ENCODE data around the gene UGT1A3.

UGT1A3 gene

DNA sequence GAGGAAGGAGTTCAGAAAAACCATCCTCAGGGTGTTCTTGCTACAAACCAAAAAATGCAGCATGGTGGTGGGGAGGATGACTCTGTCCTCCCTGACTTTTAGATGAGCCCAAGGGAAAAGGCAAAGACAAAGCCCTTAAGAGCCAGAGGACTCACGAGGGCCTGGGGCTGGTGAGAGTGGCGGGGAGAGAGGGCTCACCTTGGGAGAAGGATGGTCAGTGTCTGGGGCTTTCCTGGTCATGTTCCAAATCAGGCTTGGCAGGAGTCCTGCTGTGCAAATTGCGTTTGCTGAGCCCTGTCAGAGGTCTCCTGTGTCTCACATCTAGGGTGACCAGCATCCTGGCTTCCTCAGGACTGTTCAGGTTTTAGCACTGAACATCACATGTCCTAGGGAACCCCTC is 35.9 kb downstream of the UGT1A3 start:
- H3K9me3 ChIP-seq (ENCODE audit: insufficient read depth, low read depth, low read length) = no peaks in the 10 kb centered on the region
- no peak overlapping the region for H3K4me3 ChIP-seq (ENCODE audit: low read length)
- H3K4me1 ChIP-seq (ENCODE audit: insufficient read depth, low read length) = no peaks in the 10 kb centered on the region; the same call in 1 of the 2 replicates
- H3K9ac ChIP-seq (ENCODE audit: low read depth, low read length) = no peak overlapping the region
- no peaks in the 10 kb centered on the region for H3K27me3 ChIP-seq (ENCODE audit: insufficient read depth, low read length)
- no peak overlapping the region for H3K27ac ChIP-seq (ENCODE audit: low read length)
- no peaks in the 10 kb centered on the region for H3K36me3 ChIP-seq (ENCODE audit: insufficient read depth, low read depth, low read length)

DNA sequence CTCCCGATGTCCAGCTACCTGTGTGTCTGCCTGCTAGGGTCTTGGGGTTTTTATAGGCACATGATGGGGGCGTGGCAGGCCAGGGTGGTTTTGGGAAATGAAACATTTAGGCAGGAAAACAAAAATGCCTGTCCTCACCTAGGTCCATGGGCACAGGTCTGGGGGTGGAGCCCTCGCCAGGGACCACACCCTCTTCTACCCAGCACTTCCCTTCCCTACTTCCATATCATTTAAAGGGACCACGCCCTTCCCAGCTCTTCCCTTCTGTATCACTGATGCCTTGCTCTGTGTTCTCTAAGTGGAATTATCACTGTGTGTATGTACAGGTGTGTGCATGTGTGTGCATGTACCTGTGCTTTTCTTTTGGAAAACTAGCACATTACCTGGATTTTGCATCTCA is 37.6 kb downstream of the UGT1A3 start:
- Histone ChIP-seq H3K9me3 (ENCODE audit: insufficient read depth, low read depth, low read length) (no peaks in the 10 kb centered on the region), H3K27me3 (ENCODE audit: insufficient read depth, low read length) (no peaks in the 10 kb centered on the region), H3K4me3 (ENCODE audit: low read length) (no peak overlapping the region), H3K36me3 (ENCODE audit: insufficient read depth, low read depth, low read length) (no peaks in the 10 kb centered on the region), H3K9ac (ENCODE audit: low read depth, low read length) (no peak overlapping the region), H3K4me1 (ENCODE audit: insufficient read depth, low read length) (no peaks in the 10 kb centered on the region; the same call in 1 of the 2 replicates), H3K27ac (ENCODE audit: low read length) (no peak overlapping the region)

DNA sequence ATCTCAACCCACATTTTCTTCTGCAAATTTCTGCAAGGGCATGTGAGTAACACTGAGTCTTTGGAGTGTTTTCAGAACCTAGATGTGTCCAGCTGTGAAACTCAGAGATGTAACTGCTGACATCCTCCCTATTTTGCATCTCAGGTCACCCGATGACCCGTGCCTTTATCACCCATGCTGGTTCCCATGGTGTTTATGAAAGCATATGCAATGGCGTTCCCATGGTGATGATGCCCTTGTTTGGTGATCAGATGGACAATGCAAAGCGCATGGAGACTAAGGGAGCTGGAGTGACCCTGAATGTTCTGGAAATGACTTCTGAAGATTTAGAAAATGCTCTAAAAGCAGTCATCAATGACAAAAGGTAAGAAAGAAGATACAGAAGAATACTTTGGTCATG is 39.2 kb downstream of the UGT1A3 start:
- Histone ChIP-seq H3K27me3 (ENCODE audit: insufficient read depth, low read length) (no peaks in the 10 kb centered on the region), H3K27ac (ENCODE audit: low read length) (no peak overlapping the region), H3K4me1 (ENCODE audit: insufficient read depth, low read length) (no peaks in the 10 kb centered on the region; the same call in 1 of the 2 replicates), H3K36me3 (ENCODE audit: insufficient read depth, low read depth, low read length) (no peaks in the 10 kb centered on the region), H3K9me3 (ENCODE audit: insufficient read depth, low read depth, low read length) (no peaks in the 10 kb centered on the region), H3K4me3 (ENCODE audit: low read length) (no peak overlapping the region), H3K9ac (ENCODE audit: low read depth, low read length) (no peak overlapping the region)

DNA sequence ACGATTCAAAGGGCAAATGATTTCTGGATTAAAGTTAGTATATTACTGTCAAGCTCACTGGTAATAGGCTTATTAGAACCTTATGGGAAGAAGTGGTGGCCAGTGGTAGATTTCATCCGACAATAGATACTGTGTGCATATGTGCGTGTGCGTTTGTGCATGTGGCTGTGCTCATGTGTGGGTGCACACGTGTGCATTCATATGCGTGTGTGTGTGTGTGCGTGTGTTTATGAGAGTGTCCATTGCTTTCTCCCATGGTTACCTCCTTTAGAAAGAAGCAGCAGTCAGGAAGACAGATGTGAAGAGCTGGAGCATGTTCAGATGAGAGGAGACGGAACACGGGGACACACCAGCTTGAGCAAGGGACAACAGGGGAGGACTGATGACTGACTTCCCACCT is 40.4 kb downstream of the UGT1A3 start:
- H3K36me3 ChIP-seq (ENCODE audit: insufficient read depth, low read depth, low read length) = no peaks in the 10 kb centered on the region
- H3K27me3 ChIP-seq (ENCODE audit: insufficient read depth, low read length) = no peaks in the 10 kb centered on the region
- H3K4me1 ChIP-seq (ENCODE audit: insufficient read depth, low read length) = no peaks in the 10 kb centered on the region; the same call in 1 of the 2 replicates
- no peaks in the 10 kb centered on the region for H3K9me3 ChIP-seq (ENCODE audit: insufficient read depth, low read depth, low read length)
- H3K9ac ChIP-seq (ENCODE audit: low read depth, low read length) = no peak overlapping the region
- H3K4me3 ChIP-seq (ENCODE audit: low read length) = no peak overlapping the region
- H3K27ac ChIP-seq (ENCODE audit: low read length) = no peak overlapping the region

DNA sequence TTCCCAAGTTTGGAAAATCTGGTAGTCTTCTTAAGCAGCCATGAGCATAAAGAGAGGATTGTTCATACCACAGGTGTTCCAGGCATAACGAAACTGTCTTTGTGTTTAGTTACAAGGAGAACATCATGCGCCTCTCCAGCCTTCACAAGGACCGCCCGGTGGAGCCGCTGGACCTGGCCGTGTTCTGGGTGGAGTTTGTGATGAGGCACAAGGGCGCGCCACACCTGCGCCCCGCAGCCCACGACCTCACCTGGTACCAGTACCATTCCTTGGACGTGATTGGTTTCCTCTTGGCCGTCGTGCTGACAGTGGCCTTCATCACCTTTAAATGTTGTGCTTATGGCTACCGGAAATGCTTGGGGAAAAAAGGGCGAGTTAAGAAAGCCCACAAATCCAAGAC is 43.3 kb downstream of the UGT1A3 start:
- Histone ChIP-seq H3K27me3 (ENCODE audit: insufficient read depth, low read length) (no peaks in the 10 kb centered on the region), H3K9ac (ENCODE audit: low read depth, low read length) (no peak overlapping the region), H3K4me3 (ENCODE audit: low read length) (no peak overlapping the region), H3K27ac (ENCODE audit: low read length) (no peak overlapping the region), H3K9me3 (ENCODE audit: insufficient read depth, low read depth, low read length) (peaks cover 4% of the 10 kb centered on the region; the same call in 1 of the 2 replicates), H3K36me3 (ENCODE audit: insufficient read depth, low read depth, low read length) (no peaks in the 10 kb centered on the region), H3K4me1 (ENCODE audit: insufficient read depth, low read length) (no peaks in the 10 kb centered on the region; the same call in 1 of the 2 replicates)

DNA sequence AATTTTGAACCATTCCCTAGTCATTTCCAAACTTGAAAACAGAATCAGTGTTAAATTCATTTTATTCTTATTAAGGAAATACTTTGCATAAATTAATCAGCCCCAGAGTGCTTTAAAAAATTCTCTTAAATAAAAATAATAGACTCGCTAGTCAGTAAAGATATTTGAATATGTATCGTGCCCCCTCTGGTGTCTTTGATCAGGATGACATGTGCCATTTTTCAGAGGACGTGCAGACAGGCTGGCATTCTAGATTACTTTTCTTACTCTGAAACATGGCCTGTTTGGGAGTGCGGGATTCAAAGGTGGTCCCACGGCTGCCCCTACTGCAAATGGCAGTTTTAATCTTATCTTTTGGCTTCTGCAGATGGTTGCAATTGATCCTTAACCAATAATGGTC is 43.7 kb downstream of the UGT1A3 start:
- Histone ChIP-seq H3K27ac (ENCODE audit: low read length) (no peak overlapping the region), H3K4me3 (ENCODE audit: low read length) (no peak overlapping the region), H3K27me3 (ENCODE audit: insufficient read depth, low read length) (no peaks in the 10 kb centered on the region), H3K36me3 (ENCODE audit: insufficient read depth, low read depth, low read length) (no peaks in the 10 kb centered on the region), H3K9me3 (ENCODE audit: insufficient read depth, low read depth, low read length) (peaks cover 5% of the 10 kb centered on the region; the same call in 1 of the 2 replicates), H3K4me1 (ENCODE audit: insufficient read depth, low read length) (no peaks in the 10 kb centered on the region; the same call in 1 of the 2 replicates), H3K9ac (ENCODE audit: low read depth, low read length) (no peak overlapping the region)

DNA sequence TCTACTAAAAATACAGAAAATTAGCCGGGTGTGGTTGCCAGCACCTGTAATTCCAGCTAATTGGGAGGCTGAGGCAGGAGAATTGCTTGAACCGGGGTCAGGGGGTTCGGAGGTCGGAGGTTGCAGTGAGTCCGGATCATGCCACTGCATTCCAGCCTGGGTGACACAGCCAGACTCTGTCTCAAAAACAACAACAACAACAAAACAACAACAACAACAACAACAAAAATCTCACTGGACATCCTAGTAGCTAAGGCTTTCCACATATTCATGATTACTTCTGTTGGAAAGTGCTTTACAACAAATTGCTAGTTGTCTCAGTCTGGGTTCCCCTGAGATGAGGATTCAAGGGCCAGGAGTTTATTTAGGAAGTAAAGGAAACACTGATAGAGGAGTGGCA is 45.0 kb downstream of the UGT1A3 start:
- H3K4me3 ChIP-seq (ENCODE audit: low read length) = no peak overlapping the region

DNA sequence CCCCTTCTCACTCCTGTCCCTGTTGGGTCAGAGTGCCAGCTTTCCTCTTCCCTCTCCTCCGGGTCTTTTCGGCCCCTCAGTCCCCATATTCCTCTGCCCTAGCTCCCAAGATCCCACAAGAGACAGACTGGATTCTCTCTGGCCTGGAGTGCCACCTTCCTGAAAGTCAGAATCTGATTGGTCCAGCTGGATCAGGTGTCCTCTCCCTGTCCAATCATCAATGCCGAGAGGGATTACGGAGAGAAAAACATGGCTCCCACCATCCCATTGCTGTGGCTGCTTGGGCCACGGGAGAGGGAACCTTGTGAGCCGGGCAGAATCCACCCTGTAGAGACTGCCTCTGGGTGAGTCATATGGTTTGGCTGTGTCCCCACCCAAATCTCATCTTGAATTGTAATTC is 46.6 kb downstream of the UGT1A3 start:
- Histone ChIP-seq H3K9me3 (ENCODE audit: insufficient read depth, low read depth, low read length) (peaks cover 5% of the 10 kb centered on the region; the same call in 1 of the 2 replicates), H3K4me3 (ENCODE audit: low read length) (no peak overlapping the region), H3K27me3 (ENCODE audit: insufficient read depth, low read length) (no peaks in the 10 kb centered on the region), H3K4me1 (ENCODE audit: insufficient read depth, low read length) (no peaks in the 10 kb centered on the region), H3K9ac (ENCODE audit: low read depth, low read length) (no peak overlapping the region), H3K27ac (ENCODE audit: low read length) (no peak overlapping the region), H3K36me3 (ENCODE audit: insufficient read depth, low read depth, low read length) (no peaks in the 10 kb centered on the region)

More for the DNA sequence above, 45.0 kb downstream of the UGT1A3 start:
- Histone ChIP-seq H3K36me3 (ENCODE audit: insufficient read depth, low read depth, low read length) (no peaks in the 10 kb centered on the region), H3K4me1 (ENCODE audit: insufficient read depth, low read length) (no peaks in the 10 kb centered on the region), H3K9me3 (ENCODE audit: insufficient read depth, low read depth, low read length) (peaks cover 5% of the 10 kb centered on the region; the same call in 1 of the 2 replicates), H3K27ac (ENCODE audit: low read length) (no peak overlapping the region), H3K27me3 (ENCODE audit: insufficient read depth, low read length) (no peaks in the 10 kb centered on the region), H3K9ac (ENCODE audit: low read depth, low read length) (no peak overlapping the region)

DNA sequence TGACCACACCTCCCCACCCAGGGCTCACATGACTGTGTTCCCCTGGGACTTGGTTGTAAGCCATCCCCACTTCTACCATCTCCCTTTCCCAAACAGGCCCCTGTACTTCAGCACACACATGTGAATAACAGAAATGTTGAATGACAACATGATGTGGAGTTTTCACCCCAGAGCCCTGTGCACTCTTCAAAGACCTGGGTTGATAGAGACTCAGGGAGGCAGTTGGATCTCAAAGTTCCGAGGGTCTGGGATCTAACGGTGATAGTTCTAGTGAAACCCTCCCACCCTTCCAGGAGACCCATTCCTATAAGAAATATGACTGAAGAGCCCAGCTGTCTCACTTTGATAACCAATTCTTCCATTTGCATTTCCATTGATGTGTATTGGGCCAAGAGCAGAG is 49.2 kb downstream of the UGT1A3 start, which contains the start of gene MROH2A:
Gene MROH2A (plus strand): TSS at position 301 of the 400 bp plus-strand sequence. CDS start 1,029 bp downstream, outside the sequence.
- Histone ChIP-seq H3K4me3 (ENCODE audit: low read length) (no peak within 1 kb of the TSS), H3K36me3 (ENCODE audit: insufficient read depth, low read depth, low read length) (no peaks in the 10 kb centered on the region), H3K4me1 (ENCODE audit: insufficient read depth, low read length) (no peaks in the 10 kb centered on the region), H3K27me3 (ENCODE audit: insufficient read depth, low read length) (no peaks in the 10 kb centered on the region), H3K27ac (ENCODE audit: low read length) (no peak within 1 kb of the TSS), H3K9me3 (ENCODE audit: insufficient read depth, low read depth, low read length) (peaks cover 5% of the 10 kb centered on the region; the same call in 1 of the 2 replicates), H3K9ac (ENCODE audit: low read depth, low read length) (no peak within 1 kb of the TSS)

DNA sequence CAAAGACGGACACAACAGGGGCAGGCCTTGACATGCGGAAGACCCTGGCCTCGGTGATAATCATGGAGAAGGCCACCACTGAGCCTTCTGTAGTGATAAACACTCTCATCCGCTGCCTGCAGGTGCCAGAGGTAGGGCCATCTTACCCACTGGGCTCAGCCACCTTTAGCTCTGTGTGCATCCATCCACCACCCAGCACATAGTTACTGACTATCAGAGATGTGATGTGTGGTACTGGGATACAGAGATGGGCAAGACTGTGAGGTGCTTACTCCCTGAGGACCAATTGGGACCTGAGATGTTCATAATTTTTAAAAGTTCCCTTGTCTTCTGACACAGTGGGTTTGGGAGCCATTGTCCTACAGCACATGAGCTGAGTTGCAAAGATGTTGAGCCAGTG is 50.9 kb downstream of the UGT1A3 start:
- Histone ChIP-seq H3K27me3 (ENCODE audit: insufficient read depth, low read length) (no peaks in the 10 kb centered on the region), H3K4me1 (ENCODE audit: insufficient read depth, low read length) (no peaks in the 10 kb centered on the region), H3K9ac (ENCODE audit: low read depth, low read length) (no peak overlapping the region), H3K9me3 (ENCODE audit: insufficient read depth, low read depth, low read length) (peaks cover 5% of the 10 kb centered on the region; the same call in 1 of the 2 replicates), H3K36me3 (ENCODE audit: insufficient read depth, low read depth, low read length) (no peaks in the 10 kb centered on the region), H3K27ac (ENCODE audit: low read length) (no peak overlapping the region), H3K4me3 (ENCODE audit: low read length) (no peak overlapping the region)

DNA sequence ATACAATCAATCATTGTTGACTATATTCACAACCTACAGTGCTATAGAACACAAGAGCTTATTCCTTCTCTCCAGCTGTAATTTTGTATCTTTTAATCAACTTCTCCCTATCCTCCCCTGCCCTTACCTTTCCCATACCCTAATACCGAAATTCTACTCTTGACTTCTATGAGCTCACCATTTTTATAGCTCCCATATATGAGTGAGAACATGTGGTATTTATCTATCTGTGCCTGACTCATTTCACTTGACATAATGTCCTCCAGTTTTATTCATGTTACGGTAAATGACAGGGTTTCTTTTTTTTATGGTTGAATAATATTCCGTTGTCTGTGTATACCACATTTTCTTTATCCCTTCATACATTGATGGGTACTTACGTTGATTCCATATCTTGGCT is 51.9 kb downstream of the UGT1A3 start:
- Histone ChIP-seq H3K9ac (ENCODE audit: low read depth, low read length) (no peak overlapping the region), H3K27me3 (ENCODE audit: insufficient read depth, low read length) (no peaks in the 10 kb centered on the region), H3K4me3 (ENCODE audit: low read length) (no peak overlapping the region), H3K27ac (ENCODE audit: low read length) (no peak overlapping the region), H3K4me1 (ENCODE audit: insufficient read depth, low read length) (no peaks in the 10 kb centered on the region), H3K36me3 (ENCODE audit: insufficient read depth, low read depth, low read length) (no peaks in the 10 kb centered on the region), H3K9me3 (ENCODE audit: insufficient read depth, low read depth, low read length) (peaks cover 5% of the 10 kb centered on the region; the same call in 1 of the 2 replicates)

DNA sequence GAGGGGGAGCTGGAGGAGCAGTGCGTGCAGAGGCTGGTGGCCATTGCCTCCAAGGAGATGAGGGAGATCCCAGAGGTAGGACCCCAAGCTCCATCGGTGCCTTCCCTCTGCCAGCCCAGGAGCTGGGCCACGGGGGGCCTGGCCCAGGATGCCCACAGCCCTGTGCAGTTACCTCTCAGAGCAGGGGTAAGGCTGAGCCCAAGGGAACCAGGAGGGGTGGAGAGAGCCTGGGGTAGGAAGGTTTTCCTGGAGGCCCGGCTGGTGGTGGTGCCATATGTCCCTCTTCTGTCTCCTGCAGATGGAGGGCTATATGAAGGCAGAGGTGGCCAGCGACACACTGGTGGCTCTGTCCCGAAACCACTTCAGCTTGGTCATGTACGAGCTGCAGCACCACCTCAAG is 60.7 kb downstream of the UGT1A3 start:
- Histone ChIP-seq H3K27ac (ENCODE audit: low read length) (no peak overlapping the region), H3K9me3 (ENCODE audit: insufficient read depth, low read depth, low read length) (no peaks in the 10 kb centered on the region), H3K4me3 (ENCODE audit: low read length) (no peak overlapping the region), H3K27me3 (ENCODE audit: insufficient read depth, low read length) (no peaks in the 10 kb centered on the region), H3K9ac (ENCODE audit: low read depth, low read length) (no peak overlapping the region), H3K4me1 (ENCODE audit: insufficient read depth, low read length) (no peaks in the 10 kb centered on the region), H3K36me3 (ENCODE audit: insufficient read depth, low read depth, low read length) (no peaks in the 10 kb centered on the region)

All from iPS-20b (cell line).